ENCODE data around the gene S100B. TPM values are rescaled to one million over a fixed set of nuclear protein-coding genes. Genes with fewer than 3 reads are reported as not detected.

Gene S100B
- total RNA-seq, 1 experiment from 2014 or later, result not detected

DNA sequence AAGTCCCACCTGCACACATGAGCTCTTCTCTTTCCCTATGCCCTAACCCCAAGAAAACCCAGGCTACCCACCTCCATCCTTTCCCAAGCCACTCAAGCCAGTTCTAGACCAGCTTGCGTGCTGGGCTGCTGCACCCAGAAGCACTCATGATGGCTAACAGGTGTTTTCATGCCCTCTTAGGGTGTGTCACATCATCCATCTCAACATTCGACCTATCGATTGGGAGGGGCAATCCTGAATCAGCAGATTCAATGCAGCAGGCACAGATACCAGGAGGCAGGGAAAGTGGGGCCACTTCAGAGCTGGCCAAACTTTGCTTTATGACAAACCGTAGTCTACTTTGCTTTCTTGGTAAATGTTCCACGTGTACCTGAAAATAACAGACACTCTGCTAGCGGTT lies 24.0 kb upstream of the S100B start:
- Mint-ChIP-seq H3K4me1 (ENCODE audit: insufficient read depth, unreplicated experiment) (no peaks in the 10 kb centered on the region), H3K36me3 (ENCODE audit: insufficient read depth, unreplicated experiment) (no peaks in the 10 kb centered on the region), H3K9me3 (ENCODE audit: unreplicated experiment) (peaks cover 4% of the 10 kb centered on the region), H3K4me3 (ENCODE audit: unreplicated experiment) (no peak overlapping the region), H3K27ac (ENCODE audit: low read depth, unreplicated experiment) (no peak overlapping the region), H3K27me3 (ENCODE audit: insufficient read depth, unreplicated experiment) (peaks cover 22% of the 10 kb centered on the region)
- TF ChIP-seq, protein P1, sequence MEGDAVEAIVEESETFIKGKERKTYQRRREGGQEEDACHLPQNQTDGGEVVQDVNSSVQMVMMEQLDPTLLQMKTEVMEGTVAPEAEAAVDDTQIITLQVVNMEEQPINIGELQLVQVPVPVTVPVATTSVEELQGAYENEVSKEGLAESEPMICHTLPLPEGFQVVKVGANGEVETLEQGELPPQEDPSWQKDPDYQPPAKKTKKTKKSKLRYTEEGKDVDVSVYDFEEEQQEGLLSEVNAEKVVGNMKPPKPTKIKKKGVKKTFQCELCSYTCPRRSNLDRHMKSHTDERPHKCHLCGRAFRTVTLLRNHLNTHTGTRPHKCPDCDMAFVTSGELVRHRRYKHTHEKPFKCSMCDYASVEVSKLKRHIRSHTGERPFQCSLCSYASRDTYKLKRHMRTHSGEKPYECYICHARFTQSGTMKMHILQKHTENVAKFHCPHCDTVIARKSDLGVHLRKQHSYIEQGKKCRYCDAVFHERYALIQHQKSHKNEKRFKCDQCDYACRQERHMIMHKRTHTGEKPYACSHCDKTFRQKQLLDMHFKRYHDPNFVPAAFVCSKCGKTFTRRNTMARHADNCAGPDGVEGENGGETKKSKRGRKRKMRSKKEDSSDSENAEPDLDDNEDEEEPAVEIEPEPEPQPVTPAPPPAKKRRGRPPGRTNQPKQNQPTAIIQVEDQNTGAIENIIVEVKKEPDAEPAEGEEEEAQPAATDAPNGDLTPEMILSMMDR (IDR thresholded peaks at IDR 0.05; ENCODE audit: unreplicated experiment), result no peak
- intact Hi-C loops (cut with micrococcal nuclease), result no loop called here
- BruUV-seq (replicated peaks), result no TSS peak
- ChIA-PET CTCF (interaction anchor here (0.9 kb wide), 1 partner anchor 11 kb away, joined by 4 read pairs; no protein-coding TSS in a partner anchor), POLR2A (interaction anchor here (0.7 kb wide), 1 partner anchor 10 kb away, joined by 7 read pairs; no protein-coding TSS in a partner anchor)
- DNase-seq (ENCODE audit: unreplicated experiment), result no peak

DNA sequence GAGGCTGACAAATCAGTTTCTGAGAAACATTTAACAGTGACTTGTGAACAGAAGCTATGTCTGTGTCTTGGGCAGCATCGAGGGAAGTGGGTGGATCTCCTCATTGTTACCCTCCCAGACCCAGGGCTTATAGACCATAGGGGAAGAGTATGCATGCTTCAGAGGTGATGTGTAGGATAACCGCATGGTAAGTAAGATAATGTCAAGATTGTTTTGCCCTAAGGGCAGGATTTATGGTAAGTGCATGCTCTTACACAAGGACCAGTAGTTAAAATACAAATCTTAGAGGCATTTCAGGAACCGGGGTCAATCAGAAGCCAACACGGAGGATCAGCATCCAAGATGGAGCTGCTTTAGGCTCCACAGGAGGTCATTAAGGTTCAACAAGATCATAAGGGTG lies 22.8 kb upstream of the S100B start:
- DNase-seq (ENCODE audit: unreplicated experiment), result no peak
- Mint-ChIP-seq H3K27ac (ENCODE audit: low read depth, unreplicated experiment) (no peak overlapping the region), H3K36me3 (ENCODE audit: insufficient read depth, unreplicated experiment) (no peaks in the 10 kb centered on the region), H3K4me3 (ENCODE audit: unreplicated experiment) (no peak overlapping the region), H3K4me1 (ENCODE audit: insufficient read depth, unreplicated experiment) (no peaks in the 10 kb centered on the region), H3K27me3 (ENCODE audit: insufficient read depth, unreplicated experiment) (peaks cover 22% of the 10 kb centered on the region), H3K9me3 (ENCODE audit: unreplicated experiment) (peaks cover 4% of the 10 kb centered on the region)
- TF ChIP-seq, protein P1 (IDR thresholded peaks at IDR 0.05; ENCODE audit: unreplicated experiment), result no peak
- no TSS peak for BruUV-seq (replicated peaks)
- intact Hi-C loops (cut with micrococcal nuclease), result no loop called here
- ChIA-PET CTCF (interaction anchor here (0.8 kb wide), 1 partner anchor 67 kb away, joined by 3 read pairs; no protein-coding TSS in a partner anchor), POLR2A (interaction anchor here (1.6 kb wide), 1 partner anchor 7 kb away, joined by 6 read pairs; the partner anchor contains the start of gene PRMT2)

DNA sequence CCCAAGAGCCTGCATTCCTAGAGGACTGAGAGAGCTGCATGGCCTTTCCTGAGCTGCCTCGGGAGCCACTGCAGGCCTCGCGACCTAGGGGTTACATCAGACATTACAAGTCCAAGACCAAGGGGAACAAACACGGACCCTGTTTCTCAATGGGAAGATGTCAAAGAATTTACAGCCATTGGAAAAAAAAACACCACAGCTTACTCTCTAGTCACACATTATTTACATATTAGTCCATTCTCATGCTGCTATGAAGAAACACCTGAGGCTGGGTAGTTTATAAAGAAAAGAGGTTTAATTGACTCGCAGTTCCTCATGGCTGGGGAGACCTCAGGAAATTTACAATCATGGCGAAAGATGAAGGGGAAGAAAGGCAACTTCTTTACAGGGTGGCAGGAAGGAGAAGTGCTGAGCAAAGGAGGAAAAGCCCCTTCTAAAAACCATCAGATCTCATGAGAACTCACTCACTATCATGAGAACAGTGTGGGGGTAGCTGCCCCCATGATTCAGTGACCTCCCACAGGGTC lies 22.2 kb upstream of the S100B start:
- peaks cover 22% of the 10 kb centered on the region for H3K27me3 Mint-ChIP-seq (ENCODE audit: insufficient read depth, unreplicated experiment)
- DNase-seq (ENCODE audit: unreplicated experiment), result no peak
- TF ChIP-seq, protein P1 (IDR thresholded peaks at IDR 0.05; ENCODE audit: unreplicated experiment), result no peak

DNA sequence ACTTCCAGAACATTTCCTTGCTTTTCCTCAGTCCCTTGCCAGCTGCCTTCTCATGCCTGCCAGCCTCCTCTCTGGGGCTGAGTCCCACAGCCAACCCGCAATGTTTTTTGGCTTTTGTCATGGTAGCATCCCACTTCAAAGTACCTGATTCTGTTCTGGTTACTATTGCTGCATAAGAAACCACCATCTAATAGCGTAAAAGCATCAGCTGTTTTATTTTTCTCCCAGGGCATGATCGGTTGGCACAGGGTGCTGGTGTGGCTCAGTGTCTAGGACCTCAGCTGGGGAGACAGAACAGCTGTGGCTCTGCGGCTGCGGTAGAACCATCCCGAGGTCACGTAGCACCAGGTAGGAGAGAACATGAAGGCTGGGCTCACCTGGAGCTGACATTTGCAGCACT lies 21.7 kb upstream of the S100B start:
- no TSS peak for BruUV-seq (replicated peaks)
- CTCF ChIA-PET, result no interaction called here

More for the DNA sequence above, 22.2 kb upstream of the S100B start:
- CTCF ChIA-PET, result interaction anchor here (0.8 kb wide), 1 partner anchor 66 kb away, joined by 3 read pairs; no protein-coding TSS in a partner anchor
- H3K36me3 Mint-ChIP-seq (ENCODE audit: insufficient read depth, unreplicated experiment), result no peaks in the 10 kb centered on the region
- POLR2A ChIA-PET, result interaction anchor here (0.9 to 1.6 kb wide), 2 partner anchors 8 to 41 kb away, joined by 3 to 6 read pairs; partner anchors contain the start of gene PRMT2
- H3K27ac Mint-ChIP-seq (ENCODE audit: low read depth, unreplicated experiment), result no peak overlapping the region
- no peaks in the 10 kb centered on the region for H3K4me1 Mint-ChIP-seq (ENCODE audit: insufficient read depth, unreplicated experiment)
- no TSS peak for BruUV-seq (replicated peaks)
- peaks cover 4% of the 10 kb centered on the region for H3K9me3 Mint-ChIP-seq (ENCODE audit: unreplicated experiment)
- H3K4me3 Mint-ChIP-seq (ENCODE audit: unreplicated experiment), result no peak overlapping the region
- intact Hi-C loops (cut with micrococcal nuclease), result no loop called here

More for the DNA sequence above, 21.7 kb upstream of the S100B start:
- TF ChIP-seq, protein P1 (IDR thresholded peaks at IDR 0.05; ENCODE audit: unreplicated experiment), result no peak
- POLR2A ChIA-PET, result interaction anchor here (0.5 to 1.6 kb wide), 3 partner anchors 9 to 1350 kb away, joined by 3 to 6 read pairs (median 3); partner anchors contain the start of gene PRMT2
- DNase-seq (ENCODE audit: unreplicated experiment), result no peak
- H3K9me3 Mint-ChIP-seq (ENCODE audit: unreplicated experiment), result peaks cover 4% of the 10 kb centered on the region
- no peak overlapping the region for H3K4me3 Mint-ChIP-seq (ENCODE audit: unreplicated experiment)
- intact Hi-C loops (cut with micrococcal nuclease), result no loop called here
- no peaks in the 10 kb centered on the region for H3K36me3 Mint-ChIP-seq (ENCODE audit: insufficient read depth, unreplicated experiment)
- no peak overlapping the region for H3K27ac Mint-ChIP-seq (ENCODE audit: low read depth, unreplicated experiment)
- no peaks in the 10 kb centered on the region for H3K4me1 Mint-ChIP-seq (ENCODE audit: insufficient read depth, unreplicated experiment)
- peaks cover 19% of the 10 kb centered on the region for H3K27me3 Mint-ChIP-seq (ENCODE audit: insufficient read depth, unreplicated experiment)
